ENCODE data around the gene PUSL1. TPM values are rescaled to one million over a fixed set of nuclear protein-coding genes. Genes with fewer than 3 reads are reported as not detected.

The PUSL1 gene
- total and polyA plus RNA-seq, 2 of the 13 experiments (the other 11 are each of a cell fraction or from before 2014, with no cell fraction given) = 8.3 to 22.2 TPM

DNA sequence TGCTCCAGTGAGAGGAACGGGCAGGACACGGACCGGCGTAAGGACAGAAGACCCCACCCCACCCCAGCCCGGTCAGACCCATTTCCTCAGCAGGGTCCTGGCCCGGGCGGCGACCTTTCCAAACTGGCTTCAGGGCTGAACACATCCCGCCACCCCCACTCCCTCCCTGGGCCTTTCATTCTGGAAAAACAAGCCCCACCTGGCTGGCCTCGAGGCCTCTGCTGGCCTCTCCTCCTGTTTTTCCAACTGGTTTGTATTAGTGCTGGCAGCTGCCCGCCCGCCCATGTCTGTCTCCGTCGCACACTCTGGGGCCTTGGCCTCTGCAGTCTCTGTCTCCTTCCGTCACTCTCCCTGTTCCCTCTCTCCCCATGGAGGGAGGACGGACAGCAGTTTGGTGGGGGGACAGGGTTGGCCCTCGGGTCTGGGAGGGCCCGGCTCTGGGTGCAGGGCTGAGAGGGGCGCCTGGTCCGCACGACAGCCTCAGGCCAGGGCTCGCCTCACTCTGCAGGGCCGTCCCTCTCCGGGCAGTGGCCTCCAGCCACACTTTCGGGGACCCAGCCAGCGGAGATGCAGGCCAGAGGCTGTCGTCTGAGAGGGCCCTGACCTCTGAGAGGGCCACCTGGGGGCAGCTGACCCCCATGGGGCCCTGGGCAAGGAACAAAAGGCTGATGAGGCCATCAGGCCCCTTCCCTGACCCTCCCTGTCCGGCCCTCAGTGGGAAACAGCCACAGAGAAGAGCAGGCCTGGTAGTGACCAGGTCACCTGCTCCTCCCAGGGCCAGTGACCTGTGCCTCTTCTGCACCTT, 51.5 kb downstream of the PUSL1 start (continued):
- TF ChIP-seq ZBTB37 (CRISPR knock-in tag; IDR thresholded peaks at IDR 0.05) (no peak), NR2C2 (CRISPR knock-in tag; IDR thresholded peaks at IDR 0.05; ENCODE audit: borderline replicate concordance) (peak; percentile 63; the same call in 1 of the 2 replicates), ARID3A (IDR thresholded peaks at IDR 0.05; ENCODE audit: low read depth, low read length) (no peak), RFXAP (CRISPR knock-in tag; IDR thresholded peaks at IDR 0.05; ENCODE audit: borderline replicate concordance) (0 out of 2 replicates have a peak, but pooled peaks have one; percentile 45), ZNF333 (CRISPR knock-in tag; IDR thresholded peaks at IDR 0.05; ENCODE audit: borderline replicate concordance) (peak; percentile 26; the same call in 1 of the 2 replicates), DDIT3 (CRISPR knock-in tag; IDR thresholded peaks at IDR 0.05) (no peak), KLF11 (CRISPR knock-in tag; IDR thresholded peaks at IDR 0.05) (no peak), THYN1 (CRISPR knock-in tag; IDR thresholded peaks at IDR 0.05; ENCODE audit: borderline replicate concordance, low read depth) (no peak), EHMT2 (IDR thresholded peaks at IDR 0.05; ENCODE audit: borderline replicate concordance, low read depth, low read length) (no peak), HDAC2 (CRISPR knock-in tag; IDR thresholded peaks at IDR 0.05) (peak; percentile 11; the same call in 1 of the 2 replicates), LBX2 (CRISPR knock-in tag; IDR thresholded peaks at IDR 0.05; ENCODE audit: borderline replicate concordance) (peak; percentile 46; the same call in 1 of the 2 replicates), GRHL1 (CRISPR knock-in tag; conservative IDR thresholded peaks at IDR 0.05) (no peak), ZNF382 (CRISPR knock-in tag; IDR thresholded peaks at IDR 0.05; ENCODE audit: borderline replicate concordance) (no peak), NCOA5 (CRISPR knock-in tag; IDR thresholded peaks at IDR 0.05) (no peak), KLF9 (CRISPR knock-in tag; IDR thresholded peaks at IDR 0.05; ENCODE audit: low read depth) (no peak), GATAD1 (CRISPR knock-in tag; IDR thresholded peaks at IDR 0.05) (peak; percentile 36; the same call in 1 of the 2 replicates), ATRX (CRISPR knock-in tag; IDR thresholded peaks at IDR 0.05; ENCODE audit: borderline replicate concordance) (no peak), ONECUT2 (CRISPR knock-in tag; IDR thresholded peaks at IDR 0.05) (no peak)
- TF ChIP-seq, protein P1, sequence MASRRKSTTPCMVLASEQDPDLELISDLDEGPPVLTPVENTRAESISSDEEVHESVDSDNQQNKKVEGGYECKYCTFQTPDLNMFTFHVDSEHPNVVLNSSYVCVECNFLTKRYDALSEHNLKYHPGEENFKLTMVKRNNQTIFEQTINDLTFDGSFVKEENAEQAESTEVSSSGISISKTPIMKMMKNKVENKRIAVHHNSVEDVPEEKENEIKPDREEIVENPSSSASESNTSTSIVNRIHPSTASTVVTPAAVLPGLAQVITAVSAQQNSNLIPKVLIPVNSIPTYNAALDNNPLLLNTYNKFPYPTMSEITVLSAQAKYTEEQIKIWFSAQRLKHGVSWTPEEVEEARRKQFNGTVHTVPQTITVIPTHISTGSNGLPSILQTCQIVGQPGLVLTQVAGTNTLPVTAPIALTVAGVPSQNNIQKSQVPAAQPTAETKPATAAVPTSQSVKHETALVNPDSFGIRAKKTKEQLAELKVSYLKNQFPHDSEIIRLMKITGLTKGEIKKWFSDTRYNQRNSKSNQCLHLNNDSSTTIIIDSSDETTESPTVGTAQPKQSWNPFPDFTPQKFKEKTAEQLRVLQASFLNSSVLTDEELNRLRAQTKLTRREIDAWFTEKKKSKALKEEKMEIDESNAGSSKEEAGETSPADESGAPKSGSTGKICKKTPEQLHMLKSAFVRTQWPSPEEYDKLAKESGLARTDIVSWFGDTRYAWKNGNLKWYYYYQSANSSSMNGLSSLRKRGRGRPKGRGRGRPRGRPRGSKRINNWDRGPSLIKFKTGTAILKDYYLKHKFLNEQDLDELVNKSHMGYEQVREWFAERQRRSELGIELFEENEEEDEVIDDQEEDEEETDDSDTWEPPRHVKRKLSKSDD (CRISPR knock-in tag; IDR thresholded peaks at IDR 0.05; ENCODE audit: low read depth) = no peak

Measured in HepG2 (cell line).